Gastroesophageal sphincter (tissue), 3 donors: ENCODE measurements around the gene SCG2.

ENCODE experiments used
- EP300 ChIP-seq: sonication (generic); formaldehyde crosslinking; IDR thresholded peaks from one replicate; pipeline ENCODE4 v1.6.1; 2017; ENCODE audit warnings: antibody characterized with exemption, mild to moderate bottlenecking
- POLR2A ChIP-seq, 2 donors: fragments of 450-650 bp; IDR thresholded peaks; one replicate each; pipeline ENCODE4 v1.6.1; 2017; ENCODE audit warnings: antibody characterized with exemption in 2 of 2, mild to moderate bottlenecking in 2 of 2, moderate library complexity in 1 of 2
- POLR2AphosphoS5 ChIP-seq: sonication (generic); formaldehyde crosslinking; IDR thresholded peaks from one replicate; pipeline ENCODE4 v1.6.1; 2017; ENCODE audit warnings: antibody characterized with exemption
- TF ChIP-seq, protein P1 (sequence below), 4 experiments: fragments of 200-600 bp in 2 of 4; fragments of 450-650 bp in 2 of 4; sonication (generic) in 1 of 4; IDR thresholded peaks; one replicate each; pipeline ENCODE4 v1.5.1; 2017 to 2019; ENCODE audit warnings: antibody characterized with exemption in 4 of 4, mild to moderate bottlenecking in 2 of 4, moderate library complexity in 2 of 4

DNA sequence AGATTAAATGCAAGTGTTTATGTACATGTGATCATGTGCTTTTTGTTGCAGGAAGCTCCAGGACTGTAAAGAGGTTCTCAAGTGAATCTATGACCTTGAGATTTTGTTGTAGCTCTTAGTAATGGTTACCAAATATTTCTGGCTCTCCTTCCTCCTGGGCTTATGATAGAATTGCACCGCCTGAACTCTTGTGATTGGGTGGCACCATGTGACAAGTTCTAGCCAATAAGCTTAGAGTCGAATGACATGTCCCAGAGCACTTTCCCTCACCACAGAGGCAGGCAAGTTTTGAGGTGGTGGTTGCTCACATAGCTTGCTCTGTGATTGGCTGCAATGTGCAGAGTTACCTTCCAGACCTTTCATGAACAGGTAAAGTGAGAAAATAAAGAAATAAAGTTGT, 8.9 kb upstream of the SCG2 start:
- TF ChIP-seq, protein P1, sequence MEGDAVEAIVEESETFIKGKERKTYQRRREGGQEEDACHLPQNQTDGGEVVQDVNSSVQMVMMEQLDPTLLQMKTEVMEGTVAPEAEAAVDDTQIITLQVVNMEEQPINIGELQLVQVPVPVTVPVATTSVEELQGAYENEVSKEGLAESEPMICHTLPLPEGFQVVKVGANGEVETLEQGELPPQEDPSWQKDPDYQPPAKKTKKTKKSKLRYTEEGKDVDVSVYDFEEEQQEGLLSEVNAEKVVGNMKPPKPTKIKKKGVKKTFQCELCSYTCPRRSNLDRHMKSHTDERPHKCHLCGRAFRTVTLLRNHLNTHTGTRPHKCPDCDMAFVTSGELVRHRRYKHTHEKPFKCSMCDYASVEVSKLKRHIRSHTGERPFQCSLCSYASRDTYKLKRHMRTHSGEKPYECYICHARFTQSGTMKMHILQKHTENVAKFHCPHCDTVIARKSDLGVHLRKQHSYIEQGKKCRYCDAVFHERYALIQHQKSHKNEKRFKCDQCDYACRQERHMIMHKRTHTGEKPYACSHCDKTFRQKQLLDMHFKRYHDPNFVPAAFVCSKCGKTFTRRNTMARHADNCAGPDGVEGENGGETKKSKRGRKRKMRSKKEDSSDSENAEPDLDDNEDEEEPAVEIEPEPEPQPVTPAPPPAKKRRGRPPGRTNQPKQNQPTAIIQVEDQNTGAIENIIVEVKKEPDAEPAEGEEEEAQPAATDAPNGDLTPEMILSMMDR (IDR thresholded peaks at IDR 0.05), result no peak
- no peak for TF ChIP-seq EP300
- TF ChIP-seq POLR2AphosphoS5, result no peak
- TF ChIP-seq POLR2A (IDR thresholded peaks at IDR 0.05), result no peak
